ENCODE results near the gene SMCO2.
A peak's percentile ranks its signal among the peaks of the same experiment; 100 is the strongest.
"Not testable (repeated sequence)": the region's sequence is repeated elsewhere in the genome, so short reads cannot be mapped to it uniquely, and the experiment has no call there.

SMCO2 gene

DNA sequence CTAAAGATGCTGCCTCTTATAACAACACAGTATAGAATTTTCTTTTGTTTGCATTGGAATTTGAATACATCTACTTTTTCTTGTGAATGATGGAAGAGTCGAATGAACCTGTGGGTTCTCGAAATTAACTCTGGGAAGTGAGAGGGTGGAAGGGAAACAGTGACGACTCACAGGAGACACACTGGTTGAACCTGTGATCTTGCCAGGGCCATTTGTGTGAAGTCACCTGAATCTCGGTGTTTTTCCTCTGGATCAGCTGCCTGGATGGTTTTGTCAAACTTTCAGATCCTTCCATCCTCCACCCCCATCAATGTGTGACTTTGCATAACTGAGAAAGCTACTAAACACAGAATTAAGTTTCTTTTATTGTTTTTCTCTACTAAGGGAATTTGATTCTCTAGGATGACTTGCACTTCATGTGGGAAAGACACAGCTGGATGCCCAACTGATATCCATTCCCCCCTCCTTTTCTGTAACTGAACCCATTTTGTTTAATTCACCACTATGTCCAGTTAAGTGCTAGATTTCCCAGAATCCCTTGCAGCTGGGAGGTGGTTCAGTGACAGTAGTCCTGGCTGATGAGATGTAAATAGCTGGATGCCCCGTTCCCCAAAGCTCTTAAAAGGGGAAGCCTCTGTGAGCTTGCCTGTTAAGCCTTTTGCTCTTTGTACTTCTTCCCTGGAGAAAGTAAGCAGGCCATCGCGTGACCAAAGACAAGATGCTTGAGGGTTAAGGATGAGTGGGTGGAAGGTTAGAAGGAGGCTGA, 83.8 kb downstream of the SMCO2 start:
- no peak for DNase-seq

DNA sequence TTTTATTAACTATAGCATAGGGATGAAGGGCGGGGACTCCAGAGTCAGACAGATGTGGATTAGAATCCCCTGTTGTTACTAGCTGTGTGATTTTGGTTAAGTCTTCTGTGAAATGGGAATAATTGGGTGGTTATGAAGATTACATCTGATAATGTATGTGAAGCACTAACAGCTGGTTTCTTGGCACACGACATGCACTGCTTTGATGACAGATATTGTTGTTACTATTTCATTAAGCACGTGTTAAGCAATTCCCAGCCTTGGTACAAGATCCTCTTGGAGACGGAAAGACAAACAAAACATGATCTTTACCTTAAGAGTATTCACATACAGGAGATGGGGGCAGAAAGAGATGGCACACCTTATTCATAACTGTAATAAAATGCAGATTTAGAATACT, 85.4 kb downstream of the SMCO2 start:
- no peak for DNase-seq

DNA sequence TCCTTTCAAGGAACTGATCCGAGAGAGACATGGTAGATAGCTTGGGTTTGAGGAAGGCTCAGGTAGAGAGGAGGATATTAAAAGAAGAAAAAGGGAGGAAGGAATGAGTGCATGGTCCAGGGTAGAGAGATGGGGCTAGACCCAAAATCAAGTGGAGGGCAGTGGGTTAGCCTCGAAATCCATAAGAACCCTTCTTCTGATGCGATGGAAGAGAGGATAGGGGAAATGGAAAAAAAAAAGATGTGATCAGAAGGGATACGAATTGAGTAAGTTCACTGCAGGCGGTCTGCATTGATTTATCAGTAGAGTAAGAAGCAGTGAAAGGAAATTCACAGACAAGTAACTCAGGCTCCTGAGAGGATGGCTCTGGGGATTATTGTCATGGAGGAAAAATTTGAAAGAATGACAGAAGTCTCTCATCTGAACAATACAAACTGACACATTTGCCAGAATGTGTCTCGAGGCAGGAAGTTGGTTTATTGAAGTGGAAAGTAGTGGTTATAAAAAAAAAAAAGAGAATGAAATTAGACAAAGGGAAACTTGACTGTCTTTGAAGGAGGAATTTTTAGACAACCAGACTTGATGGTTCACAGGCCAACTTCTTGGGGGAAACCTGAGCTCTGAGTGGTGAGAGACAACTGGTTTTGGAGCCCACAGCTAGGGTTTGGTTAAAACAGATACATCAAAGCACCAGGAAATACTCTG, 87.7 kb downstream of the SMCO2 start:
- peak; percentile 65 for DNase-seq

DNA sequence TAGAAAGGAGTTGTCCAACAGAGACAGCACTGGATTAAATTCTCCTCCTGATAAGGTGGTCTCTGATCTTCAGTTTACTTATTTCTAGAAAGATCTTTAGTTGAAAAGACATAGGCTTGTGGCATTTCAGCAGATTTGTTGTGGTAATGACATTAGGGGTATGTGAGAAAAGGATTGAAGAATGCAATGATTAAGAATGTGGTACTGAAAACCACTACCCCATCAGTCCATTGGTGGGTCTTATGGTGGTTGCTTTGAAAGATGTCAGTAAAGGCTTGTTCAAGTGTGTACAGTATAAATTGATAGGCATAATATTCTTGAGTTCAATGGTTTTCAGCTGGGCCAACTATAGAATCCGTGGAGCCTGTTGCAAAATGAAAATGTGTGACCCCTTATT, 88.2 kb downstream of the SMCO2 start:
- no peak for DNase-seq

DNA sequence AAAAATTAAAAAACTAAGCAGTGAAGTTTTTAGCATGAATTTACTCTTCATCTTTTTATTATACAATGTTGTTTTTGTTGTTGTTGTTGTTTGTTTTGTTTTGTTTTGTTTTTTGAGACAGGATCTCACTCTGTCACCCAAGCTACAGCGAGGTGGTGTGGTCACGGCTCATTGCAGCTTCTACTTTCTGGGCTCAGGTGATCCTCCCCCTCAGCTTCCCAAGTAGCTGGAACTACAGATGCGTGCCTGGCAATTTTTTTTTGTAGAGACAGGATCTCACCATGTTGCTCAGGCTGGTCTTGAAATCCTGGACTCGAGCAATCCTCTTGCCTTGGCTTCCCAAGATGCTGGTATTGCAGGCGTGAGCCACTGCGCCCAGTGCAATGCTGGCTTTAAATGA, 88.8 kb downstream of the SMCO2 start:
- no peak for DNase-seq

DNA sequence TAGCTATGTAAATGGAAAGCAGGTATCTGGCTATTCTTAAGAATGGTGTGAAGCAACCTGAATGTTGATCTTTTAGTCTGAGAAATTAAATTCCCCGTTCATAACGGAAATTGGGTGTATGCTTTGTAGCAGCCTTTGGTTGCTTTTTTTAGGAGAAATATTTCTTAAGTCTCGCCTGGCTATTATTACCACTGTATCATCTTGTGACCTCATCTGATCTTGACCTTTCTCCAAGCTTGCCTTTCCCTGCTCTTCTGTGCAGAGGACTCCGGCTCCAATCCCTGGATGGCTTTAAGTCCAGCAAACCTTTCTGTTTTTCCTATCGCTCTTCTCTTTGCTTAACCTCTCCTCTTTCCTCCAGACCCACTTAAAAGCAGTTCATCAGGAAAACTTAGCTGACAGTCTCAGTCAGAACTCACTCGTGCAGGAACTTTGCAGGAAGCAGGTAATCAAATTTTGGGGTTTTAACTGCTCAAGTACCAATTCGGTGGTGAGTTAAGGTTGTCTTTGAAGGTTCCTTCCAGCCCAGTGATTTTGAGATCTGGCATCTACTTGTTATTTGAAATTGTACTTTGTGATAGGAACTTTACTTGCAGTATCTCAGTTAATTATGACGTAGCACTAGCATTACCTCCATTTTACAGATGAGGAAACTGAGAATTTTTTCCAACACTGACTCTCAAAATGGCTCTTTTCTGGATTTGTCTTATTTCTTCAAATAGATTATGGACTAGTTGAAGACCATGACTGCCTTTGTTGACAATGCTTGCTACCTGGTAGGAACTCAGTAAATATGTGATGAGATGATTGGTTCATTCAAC, 91.5 kb downstream of the SMCO2 start:
- no peak for DNase-seq

DNA sequence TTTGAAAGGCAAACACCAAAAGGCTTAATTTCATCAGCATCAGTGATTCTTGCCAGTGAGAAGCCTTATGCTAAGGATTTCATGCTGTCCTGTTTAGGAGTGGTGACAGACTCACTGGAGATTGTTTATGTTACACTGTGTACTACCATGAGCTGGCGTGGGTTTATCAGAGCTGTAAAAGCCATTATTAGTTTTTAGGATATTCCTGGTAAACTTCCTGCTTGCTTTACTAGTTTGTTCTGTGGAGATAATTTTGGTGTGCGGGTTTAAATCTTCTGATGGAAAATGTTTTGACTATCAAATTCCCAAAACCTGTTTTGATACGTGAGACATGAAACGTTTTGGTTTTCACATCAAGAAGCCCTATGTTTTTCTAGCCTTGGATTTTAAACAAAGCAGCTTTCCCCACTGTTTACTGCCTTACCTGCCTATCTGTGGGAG, 92.7 kb downstream of the SMCO2 start:
- no peak for DNase-seq

DNA sequence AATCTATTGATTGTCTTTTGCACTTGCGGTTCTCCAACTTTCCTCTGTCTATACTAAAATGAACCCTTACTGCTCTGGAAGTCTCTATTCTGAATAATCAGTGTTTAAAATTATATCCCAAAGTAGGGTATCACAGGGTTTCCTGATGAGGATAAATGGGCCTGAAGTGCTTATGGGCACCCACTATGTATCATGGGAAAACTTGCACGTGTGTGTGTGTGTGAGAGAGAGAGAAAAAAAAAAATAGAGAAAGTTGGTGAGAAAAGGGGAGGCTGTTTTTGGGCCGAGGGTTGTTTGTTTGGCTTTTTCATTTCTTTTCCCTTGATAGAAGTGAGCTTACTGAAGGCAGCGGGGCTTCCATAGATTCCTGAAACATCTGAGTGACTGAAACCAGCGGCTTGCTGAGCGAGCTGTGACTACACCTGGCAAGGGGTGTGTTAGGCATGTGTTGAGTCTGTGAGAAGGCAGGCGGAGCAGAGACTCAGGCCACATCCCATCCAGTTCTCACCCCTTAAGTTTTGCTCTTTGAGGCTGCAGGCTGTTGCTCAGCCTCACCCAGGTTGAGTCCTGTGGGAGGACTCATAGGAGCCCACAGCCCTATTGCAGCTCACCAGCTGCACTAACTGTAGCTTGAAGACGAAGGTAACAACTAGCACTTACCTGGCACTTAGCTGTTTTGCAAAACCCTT, 94.6 kb downstream of the SMCO2 start:
- no peak for DNase-seq

DNA sequence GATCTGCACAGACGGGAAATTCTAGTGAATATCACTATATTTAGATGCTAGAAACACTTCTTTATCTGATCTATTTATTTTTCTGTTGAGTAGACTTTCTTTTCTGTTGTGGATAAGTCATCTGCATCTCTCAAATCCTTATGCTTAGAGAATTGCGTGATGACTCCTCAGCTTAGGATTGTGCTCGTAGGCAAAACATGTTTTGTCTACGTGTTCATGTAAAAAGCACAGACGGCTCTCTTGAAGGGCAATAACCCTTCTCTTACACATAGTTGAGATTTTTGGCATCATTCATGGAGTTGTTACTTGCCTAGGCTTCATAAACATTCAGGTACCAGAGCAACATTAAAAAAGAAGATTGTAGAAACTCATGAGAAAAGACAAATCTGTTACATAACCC, 96.1 kb downstream of the SMCO2 start:
- DNase-seq, result peak; percentile 37

DNA sequence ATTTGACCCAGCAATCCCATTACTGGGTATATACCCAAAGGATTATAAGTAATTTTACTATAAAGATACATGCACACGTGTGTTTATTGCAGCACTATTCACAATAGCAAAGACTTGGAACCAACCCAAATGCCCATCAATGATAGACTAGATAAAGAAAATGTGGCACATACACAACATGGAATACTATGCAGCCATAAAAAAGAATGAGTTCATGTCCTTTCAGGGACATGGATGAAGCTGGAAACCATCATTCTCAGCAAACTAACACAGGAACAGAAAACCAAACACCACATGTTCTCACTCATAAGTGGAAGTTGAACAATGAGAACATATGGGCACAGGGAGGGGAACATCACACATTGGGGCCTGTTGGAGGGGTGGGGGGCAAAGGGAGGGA, 98.3 kb downstream of the SMCO2 start:
- DNase-seq, result not testable (repeated sequence)

DNA sequence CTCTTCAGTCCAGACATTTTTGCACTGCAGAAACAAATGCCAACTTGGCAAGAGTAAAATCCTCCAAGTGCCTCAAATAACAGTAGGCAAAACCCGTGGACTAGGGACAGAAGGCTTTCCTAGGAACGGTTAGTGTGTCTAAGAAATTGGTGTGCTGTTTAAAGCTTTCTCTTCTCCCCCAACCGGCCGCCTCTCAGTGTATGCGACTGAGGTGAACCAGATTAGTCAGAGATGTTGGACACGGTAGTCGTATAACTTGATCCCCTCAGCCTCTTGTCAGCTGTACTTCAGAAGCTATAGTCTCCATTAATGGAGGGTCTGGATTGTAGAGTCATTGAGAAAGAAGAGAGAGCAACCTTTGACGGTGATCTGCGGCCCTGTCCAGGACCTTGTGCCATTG, 99.1 kb downstream of the SMCO2 start:
- no peak for DNase-seq

DNA sequence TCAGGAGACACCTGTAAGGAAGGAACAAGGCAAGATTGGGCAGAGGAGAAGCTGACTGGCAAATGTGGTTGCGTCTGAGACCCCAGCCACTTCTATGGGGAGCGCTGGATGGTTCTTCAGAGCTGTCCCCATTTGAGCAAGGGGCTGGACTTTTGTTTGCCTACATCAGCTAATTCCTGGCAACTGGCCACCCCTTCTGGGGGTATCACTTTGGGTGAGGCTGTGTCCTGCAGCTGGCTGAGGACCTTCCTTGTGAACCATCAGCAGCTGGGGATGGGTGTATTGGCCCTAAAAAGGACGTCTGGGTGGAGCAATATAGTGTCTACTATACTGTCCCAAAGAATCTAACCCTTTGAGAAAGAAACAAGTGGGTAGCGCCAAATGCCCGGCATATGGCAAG, 101.1 kb downstream of the SMCO2 start:
- DNase-seq, result no peak

DNA sequence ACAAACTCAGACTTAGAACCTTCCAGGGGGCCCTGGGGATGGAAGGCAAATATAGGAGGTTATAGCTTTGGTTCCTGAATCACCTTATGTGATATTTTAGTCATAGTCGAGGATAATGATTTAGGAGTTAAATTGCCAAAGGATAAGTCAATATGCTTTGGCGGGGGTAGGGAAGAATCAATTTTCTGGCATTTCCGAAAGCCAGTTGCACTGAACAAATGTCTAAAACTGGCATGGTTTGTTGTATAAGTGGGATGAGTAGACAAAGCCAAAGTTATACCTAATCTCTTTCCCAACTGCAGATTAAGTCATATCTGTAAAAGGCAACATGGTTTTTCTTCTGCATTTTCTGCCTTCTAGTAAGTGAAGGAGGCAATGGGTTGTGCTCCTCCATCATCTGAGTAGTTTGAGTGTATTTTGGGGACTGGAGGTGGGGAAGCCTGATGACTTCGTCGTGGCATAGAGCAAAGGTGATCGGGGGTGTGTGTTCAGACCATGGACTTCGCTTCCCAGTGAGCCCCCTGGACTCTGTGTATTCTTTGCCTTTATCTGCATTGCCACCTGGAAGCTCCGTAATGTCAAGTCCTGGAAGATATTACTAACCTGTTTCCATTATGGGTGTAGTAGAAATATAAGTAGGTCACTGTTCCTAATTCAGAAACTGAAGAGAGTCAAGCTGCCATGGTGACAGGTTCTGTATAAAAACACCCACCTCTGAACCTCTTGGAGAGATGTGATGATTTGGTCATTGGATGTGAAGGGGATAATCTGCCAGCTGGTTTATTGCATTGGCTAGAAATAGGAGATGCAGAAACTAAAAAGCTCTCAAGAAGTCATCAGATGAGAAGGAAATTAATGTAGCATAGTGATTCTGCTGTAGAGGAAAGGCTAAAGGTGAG, 102.0 kb downstream of the SMCO2 start:
- DNase-seq, result no peak

DNA sequence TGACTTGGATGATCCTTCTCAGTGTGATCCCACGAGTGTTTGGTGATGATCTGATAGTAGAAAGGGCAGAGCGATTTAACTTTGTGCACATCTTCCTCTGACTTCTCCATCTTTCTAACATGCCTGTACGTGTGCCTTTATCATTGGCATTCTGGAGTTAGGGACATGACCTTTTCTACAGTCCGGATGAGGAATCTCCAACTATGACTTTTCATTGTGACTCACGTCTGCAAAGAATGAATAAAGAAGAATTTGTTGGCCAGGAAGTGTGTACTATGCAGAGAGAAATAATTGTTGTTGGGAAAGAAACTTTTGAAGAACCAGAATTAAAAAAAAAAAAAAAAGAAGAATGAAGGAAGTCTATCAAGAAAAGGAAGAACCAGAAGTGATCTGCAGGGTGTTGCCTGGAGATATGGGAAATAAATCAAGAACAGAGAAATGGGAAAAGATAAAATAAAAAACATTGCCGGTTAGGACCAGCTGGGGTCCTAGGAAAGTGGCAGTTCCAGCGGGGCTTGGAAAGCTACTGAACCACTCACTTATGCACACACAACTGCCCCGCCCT, 102.8 kb downstream of the SMCO2 start:
- peak; percentile 74 for DNase-seq

DNA sequence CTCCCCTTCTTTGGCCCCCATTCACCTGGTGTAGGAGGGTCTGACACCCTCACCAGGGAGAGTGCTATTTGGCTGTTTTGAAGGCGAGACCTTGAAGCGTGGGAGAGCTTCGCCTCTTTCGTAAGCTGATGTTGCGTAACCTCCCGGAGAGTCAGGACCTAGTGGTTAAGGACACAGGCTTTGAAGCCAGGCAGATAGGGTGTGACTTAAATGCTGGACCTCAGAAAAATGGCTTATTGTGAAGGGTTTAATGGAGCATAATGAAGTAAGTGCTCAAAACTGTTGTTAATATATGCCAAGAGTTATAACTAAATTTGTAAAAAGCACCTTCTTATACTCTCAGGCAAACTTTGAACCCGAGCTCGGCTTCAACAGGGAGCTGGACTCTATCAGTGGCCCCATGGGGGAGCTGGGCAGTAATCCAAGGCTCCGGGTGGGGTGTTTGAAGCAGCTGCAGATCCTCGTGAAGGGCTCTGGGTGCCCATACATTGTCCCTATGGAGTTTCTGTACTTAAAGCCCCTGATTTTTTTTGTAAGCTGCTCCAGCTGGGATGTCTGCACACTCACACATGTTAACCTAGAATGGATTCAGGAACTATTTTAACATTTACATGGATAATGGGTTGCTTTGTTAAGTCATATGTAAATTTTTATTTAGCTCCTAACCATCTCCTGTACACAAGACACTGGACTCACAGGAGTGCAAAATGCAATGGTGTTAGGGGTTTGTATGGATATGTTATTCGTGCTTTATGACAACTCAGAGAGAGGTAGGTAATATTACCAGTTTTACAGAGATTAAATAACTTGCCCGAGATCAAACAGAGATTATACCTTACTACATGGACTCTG, 103.5 kb downstream of the SMCO2 start:
- peak; percentile 86 for DNase-seq

DNA sequence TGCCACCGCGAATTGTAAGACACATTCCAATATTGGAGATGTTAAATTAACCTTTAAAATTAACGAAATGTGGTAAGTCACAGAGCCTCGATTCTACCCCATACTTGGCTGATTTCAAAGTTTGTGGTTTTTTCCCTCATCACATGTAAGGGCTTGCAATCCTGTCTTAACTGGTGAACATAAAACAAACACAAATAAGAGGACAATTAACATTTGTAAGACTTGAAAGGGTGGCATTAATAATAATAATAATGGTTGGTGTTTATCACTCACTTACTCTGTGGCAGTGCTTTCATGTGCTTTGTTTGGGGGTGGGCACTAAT, 104.1 kb downstream of the SMCO2 start:
- no peak for DNase-seq

DNA sequence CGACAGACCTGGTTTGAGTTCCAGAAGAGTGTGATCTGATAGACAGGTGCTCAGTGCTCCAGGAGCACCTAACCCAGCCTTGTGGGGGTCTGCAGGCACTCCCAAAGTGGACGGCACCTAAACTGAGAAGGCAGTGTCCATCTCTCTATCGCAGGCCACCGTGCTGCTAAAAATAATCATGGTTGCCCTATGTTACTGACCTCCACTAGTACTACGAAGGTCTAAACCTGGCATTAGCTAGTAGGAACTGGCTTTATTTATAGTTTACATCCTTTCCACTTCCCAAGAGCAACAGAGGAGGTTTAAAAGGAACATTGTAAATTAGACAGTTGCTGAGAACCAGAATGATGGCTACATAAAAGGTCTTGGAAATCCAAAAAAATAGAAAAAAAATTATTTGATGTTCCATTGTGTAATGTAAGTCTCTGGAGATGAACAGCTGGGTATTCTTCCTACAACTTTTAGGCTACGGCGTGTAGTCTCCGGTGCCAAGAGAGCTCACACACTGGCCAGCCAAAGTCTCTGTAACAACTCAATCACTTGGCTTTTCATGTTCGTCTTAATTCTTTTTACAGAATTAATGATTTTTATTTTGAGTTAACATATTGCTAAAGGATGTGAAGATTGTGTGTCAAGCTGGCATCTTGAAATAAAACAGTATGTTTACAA, 104.8 kb downstream of the SMCO2 start:
- DNase-seq, result no peak

Measured in kidney glomerular epithelial cell (primary cell).